Measurements from ENCODE around the gene CCNE1.

DNA sequence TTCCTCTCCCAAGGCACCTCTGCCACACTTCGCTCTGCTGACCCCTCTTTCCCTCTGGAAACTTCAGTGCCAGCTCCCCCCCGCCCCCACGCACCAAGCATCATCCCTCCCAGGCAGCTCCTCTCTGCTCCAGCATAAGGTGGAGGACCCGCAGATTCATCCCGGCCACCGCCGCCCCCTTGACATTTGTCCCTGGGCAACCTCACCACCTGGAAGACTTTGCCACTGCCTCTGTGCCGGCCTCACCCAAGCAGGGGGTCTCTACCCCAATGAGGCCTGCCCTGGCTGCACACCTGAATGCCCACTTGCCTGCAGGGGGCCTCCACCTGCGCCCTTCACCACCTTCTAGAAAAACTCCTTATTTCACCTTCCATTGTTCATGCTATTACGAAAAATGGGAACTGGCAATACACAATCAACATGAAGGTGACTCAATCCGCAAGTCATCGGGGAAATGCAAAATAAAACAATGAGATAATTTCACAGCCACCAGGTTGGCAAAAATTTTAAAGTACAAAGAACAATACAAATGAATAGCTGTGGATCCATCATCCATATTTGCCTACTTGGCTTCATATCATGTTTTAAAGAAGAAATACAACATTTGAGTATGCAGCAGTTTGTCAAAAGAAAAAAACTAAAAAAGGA is 21.9 kb downstream of the CCNE1 start:
- TF ChIP-seq POLR2AphosphoS5 (IDR thresholded peaks at IDR 0.05; ENCODE audit: low read depth, low read length) (no peak), TCF12 (IDR thresholded peaks at IDR 0.05) (no peak), ELF1 (IDR thresholded peaks at IDR 0.05) (no peak), EP300 (IDR thresholded peaks at IDR 0.05; ENCODE audit: borderline replicate concordance in 1 of 2, low read depth in 1 of 2, low read length in 1 of 2) (no peak), FOXM1 (IDR thresholded peaks at IDR 0.05; ENCODE audit: low read depth) (no peak), RCOR1 (IDR thresholded peaks at IDR 0.05; ENCODE audit: low read length) (no peak)
- TF ChIP-seq, protein P1, sequence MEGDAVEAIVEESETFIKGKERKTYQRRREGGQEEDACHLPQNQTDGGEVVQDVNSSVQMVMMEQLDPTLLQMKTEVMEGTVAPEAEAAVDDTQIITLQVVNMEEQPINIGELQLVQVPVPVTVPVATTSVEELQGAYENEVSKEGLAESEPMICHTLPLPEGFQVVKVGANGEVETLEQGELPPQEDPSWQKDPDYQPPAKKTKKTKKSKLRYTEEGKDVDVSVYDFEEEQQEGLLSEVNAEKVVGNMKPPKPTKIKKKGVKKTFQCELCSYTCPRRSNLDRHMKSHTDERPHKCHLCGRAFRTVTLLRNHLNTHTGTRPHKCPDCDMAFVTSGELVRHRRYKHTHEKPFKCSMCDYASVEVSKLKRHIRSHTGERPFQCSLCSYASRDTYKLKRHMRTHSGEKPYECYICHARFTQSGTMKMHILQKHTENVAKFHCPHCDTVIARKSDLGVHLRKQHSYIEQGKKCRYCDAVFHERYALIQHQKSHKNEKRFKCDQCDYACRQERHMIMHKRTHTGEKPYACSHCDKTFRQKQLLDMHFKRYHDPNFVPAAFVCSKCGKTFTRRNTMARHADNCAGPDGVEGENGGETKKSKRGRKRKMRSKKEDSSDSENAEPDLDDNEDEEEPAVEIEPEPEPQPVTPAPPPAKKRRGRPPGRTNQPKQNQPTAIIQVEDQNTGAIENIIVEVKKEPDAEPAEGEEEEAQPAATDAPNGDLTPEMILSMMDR (IDR thresholded peaks at IDR 0.05) = no peak
- TF ChIP-seq, protein P2, sequence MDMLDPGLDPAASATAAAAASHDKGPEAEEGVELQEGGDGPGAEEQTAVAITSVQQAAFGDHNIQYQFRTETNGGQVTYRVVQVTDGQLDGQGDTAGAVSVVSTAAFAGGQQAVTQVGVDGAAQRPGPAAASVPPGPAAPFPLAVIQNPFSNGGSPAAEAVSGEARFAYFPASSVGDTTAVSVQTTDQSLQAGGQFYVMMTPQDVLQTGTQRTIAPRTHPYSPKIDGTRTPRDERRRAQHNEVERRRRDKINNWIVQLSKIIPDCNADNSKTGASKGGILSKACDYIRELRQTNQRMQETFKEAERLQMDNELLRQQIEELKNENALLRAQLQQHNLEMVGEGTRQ (IDR thresholded peaks at IDR 0.05; ENCODE audit: borderline replicate concordance, low read depth, low read length) = no peak
- TF ChIP-seq, protein P3, sequence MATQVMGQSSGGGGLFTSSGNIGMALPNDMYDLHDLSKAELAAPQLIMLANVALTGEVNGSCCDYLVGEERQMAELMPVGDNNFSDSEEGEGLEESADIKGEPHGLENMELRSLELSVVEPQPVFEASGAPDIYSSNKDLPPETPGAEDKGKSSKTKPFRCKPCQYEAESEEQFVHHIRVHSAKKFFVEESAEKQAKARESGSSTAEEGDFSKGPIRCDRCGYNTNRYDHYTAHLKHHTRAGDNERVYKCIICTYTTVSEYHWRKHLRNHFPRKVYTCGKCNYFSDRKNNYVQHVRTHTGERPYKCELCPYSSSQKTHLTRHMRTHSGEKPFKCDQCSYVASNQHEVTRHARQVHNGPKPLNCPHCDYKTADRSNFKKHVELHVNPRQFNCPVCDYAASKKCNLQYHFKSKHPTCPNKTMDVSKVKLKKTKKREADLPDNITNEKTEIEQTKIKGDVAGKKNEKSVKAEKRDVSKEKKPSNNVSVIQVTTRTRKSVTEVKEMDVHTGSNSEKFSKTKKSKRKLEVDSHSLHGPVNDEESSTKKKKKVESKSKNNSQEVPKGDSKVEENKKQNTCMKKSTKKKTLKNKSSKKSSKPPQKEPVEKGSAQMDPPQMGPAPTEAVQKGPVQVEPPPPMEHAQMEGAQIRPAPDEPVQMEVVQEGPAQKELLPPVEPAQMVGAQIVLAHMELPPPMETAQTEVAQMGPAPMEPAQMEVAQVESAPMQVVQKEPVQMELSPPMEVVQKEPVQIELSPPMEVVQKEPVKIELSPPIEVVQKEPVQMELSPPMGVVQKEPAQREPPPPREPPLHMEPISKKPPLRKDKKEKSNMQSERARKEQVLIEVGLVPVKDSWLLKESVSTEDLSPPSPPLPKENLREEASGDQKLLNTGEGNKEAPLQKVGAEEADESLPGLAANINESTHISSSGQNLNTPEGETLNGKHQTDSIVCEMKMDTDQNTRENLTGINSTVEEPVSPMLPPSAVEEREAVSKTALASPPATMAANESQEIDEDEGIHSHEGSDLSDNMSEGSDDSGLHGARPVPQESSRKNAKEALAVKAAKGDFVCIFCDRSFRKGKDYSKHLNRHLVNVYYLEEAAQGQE (IDR thresholded peaks at IDR 0.05; ENCODE audit: low read depth, low read length) = no peak
